HuH-7 (cell line): Measurements from ENCODE around the gene PSTK.
A peak's percentile ranks its signal among the peaks of the same experiment; 100 is the strongest.

Experiments used
- DNase-seq: peaks from one replicate; pipeline ENCODE4 v3.0.0; 2011; ENCODE audit warnings: low spot score

PSTK gene

DNA sequence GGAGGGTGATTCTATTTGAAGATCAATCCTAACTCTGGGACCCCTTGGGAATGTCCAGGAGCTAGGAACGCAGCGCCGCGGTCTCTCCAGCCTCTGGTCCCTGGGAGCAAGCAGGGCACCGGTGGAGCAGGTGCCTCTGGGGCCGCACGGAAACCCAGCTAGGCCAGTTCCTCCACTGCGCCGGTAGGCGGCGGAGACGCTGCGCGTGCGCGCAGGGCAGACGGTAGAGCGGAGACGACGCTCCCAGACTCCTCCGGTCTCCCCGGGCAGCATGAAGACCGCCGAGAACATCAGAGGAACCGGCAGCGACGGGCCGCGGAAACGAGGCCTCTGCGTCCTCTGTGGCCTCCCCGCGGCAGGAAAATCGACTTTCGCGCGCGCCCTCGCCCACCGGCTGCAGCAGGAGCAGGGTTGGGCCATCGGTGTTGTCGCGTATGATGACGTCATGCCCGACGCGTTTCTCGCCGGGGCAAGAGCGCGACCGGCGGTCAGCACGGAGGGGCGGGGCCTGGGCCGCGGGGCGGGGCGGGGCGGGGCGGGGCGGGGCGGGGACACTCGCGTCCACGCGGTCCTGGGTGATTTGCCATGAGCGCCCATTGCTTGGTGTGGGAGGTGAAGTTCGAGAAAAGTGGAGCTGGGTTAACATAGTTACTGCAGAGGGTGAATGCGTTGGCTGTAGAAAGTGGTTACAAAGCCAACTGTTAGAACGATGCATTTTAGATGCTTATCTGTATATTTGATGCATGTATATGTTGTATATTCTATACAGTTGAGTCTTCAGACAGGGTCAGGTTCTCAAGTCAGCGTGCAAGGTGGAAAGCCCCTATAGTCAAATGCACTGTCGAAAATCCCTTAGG lies at the start of gene PSTK:
PSTK (plus strand) TSS at position 193 of the 857 bp plus-strand sequence; CDS start at position 272, 79 bp downstream.
- DNase-seq = peak; percentile 85

DNA sequence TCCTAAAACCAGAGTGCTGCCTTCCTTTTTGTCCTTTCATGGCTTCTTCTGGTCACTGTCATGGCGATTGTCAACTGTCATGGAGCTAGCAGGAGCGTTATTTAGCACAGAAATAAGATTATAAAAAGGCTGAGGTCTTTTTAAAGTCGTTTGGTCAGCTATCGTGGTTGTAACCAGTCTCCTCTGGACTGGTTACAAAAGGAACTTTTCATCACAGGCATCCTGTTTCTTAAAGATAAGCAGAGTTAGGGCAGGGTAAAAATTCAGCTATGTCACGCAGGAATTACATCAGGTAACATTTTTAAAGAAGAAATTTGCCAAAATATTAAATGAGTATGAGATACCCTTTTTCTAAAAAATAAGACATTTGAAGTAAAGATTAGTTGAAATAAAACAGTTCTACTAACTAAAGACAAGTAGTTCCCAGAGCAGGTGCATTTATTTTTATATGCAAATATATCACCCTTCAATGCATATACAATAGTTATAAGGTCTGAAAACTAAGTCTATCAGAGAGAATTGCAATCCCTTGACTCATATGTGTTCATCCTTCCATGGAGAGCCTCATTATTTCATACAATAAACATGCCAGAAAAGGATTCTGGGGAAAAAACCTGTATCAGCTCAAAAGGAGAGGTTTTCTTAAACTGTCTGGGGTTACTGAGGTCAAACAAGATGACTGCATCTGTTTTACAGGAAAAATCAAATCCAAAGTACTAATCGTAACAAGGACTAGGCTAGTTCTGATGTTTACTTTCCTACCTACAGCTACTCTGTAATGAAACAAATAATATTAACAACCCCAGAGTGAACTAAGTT lies 48.9 kb upstream of the PSTK start:
- DNase-seq = no peak

- no peak for DNase-seq
These were observed 40.9 kb upstream of the PSTK start for GRCh38 chr10:122939133-122939855.

- no peak for DNase-seq
These were observed 40.2 kb upstream of the PSTK start for GRCh38 chr10:122939856-122940543.

DNA sequence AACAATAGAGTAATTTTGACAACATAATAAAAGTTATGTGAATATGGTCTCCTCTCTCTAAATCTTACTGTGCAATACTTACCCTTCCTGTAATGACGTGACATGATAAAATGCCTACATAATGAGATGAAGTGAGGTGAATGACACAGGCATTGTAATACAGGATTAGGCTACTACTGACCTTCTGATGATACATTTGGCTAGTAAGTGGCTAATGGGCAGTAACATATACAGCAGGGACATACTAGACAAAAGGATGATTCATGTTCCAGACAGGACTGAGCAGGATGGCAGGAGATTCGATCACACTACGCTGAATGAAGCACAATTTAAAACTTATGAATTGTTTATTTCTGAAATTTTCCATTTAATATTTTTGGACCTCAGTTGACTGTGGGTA lies 30.9 kb upstream of the PSTK start:
- no peak for DNase-seq

GRCh38 chr10:122953902-122954730 lies 26.1 kb upstream of the PSTK start, which contains the start of gene C10orf88:
TSS of gene C10orf88 (minus strand) at chr10:122954227. CDS start at chr10:122954178, 49 bp downstream.
- peak; percentile 94 for DNase-seq

- no peak for DNase-seq
These were observed 25.5 kb upstream of the PSTK start for GRCh38 chr10:122954731-122955050.

DNA sequence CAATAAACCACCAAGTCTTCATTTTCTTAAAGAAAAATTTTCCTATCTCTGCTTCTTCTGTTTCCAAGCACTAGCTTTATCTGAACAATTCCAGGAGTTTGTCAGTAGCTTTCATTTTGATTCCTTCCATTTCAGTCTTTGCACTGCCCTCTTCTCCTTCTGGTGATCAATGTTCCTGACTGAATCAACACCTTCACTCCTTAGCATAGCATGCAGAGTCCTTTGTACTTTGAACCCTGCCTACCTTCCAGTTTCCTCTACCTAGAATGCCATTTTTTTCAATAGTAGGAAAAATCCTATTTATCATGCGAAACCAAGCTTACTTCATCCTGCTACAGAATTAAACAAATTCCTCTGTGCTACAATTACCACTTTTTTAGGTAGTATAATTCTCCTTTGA lies 24.3 kb upstream of the PSTK start:
- no peak for DNase-seq

DNA sequence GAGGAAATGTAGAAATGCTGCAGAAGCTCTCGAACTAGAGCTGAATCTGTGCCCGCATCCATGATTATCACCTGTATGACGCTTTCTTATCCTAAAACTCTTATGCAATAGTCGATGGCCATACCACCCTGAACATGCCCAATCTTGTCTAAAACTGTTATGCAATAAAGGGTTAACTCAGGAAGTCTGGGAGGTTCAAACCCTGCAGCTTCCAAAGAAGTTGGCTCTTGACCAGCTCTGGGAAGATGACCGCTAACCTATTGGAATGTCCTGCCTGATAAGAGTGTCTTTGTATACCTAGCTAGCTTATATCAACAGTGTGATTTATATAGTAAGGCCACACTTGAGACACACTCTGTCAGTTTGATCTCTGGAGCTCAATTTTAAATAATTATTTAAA lies 22.7 kb upstream of the PSTK start:
- DNase-seq = no peak

DNA sequence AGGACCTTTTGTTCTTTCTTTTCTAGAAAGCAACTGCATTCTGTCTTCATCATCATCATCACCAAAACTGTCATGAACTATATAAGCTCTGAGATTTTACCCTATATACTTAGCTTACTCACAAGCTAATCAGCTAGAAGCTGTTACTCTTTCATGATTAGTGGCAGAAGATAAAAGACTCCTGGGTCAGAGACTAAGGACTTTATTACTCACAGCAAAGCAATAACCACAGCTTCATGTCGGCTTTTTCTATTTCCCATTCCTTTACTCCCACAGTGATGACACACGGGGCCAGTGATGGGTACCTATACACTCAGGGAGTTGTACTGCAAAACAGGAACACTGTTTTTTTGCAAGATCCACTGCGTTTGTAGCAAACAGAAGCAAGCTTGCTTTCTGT lies 17.8 kb upstream of the PSTK start:
- DNase-seq = no peak

DNA sequence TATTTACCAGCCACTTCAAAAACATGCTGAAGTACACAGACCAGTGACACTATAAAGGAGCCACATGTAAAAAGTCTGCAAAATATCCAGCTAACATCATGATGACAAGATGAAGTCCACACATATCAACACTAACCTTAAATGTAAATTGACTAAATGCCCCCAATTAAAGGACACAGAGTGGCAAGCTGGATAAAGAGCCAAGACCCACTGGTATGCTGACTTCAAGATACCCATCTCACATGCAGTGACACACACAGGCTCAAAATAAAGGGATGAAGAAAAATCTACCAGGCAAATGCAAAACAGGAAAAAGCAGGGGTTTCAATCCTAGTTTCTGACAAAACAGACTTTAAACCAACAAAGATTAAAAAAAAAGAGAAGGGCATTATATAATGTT lies 13.3 kb upstream of the PSTK start:
- no peak for DNase-seq

- DNase-seq = no peak
These were observed 11.5 kb upstream of the PSTK start for GRCh38 chr10:122968698-122969097.

- DNase-seq = no peak
These were observed 6.2 kb upstream of the PSTK start for GRCh38 chr10:122974023-122974422.

GRCh38 chr10:122974543-122975064 lies 5.6 kb upstream of the PSTK start:
- no peak for DNase-seq

- peak; percentile 59 for DNase-seq
These were observed 864 bp downstream of the PSTK start for GRCh38 chr10:122981066-122981464.

- no peak for DNase-seq
These were observed 3.7 kb downstream of the PSTK start for GRCh38 chr10:122983898-122984297.

- DNase-seq = no peak
These were observed 4.5 kb downstream of the PSTK start for GRCh38 chr10:122984708-122985107.

GRCh38 chr10:122986335-122986734 lies 6.1 kb downstream of the PSTK start:
- DNase-seq = no peak

GRCh38 chr10:122988501-122988900 lies 8.3 kb downstream of the PSTK start:
- DNase-seq = no peak

DNA sequence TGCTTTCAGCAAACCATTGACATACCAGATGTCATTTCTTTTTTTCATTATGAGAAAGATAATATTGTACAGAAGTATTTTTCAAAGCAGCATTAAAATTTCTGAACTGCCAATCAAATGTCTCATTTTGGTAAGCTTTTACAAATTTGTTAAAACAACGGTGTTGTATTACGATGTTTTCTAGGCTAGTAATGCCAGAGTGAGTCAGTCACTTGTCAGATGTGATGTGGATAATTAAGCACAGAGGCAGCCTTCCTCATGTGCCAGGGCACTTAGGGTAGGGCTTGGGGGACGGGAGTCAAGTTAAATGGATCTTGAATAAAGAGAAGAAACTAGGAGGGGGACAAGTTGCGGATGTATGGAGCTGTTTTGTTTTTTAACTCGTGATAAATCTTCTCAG lies 10.1 kb downstream of the PSTK start:
- DNase-seq = no peak
